ENCODE measurements around the gene CDC42SE2.

GRCh38 chr5:131406975-131407638, 143.3 kb downstream of the CDC42SE2 start:
- TF ChIP-seq, protein P1, sequence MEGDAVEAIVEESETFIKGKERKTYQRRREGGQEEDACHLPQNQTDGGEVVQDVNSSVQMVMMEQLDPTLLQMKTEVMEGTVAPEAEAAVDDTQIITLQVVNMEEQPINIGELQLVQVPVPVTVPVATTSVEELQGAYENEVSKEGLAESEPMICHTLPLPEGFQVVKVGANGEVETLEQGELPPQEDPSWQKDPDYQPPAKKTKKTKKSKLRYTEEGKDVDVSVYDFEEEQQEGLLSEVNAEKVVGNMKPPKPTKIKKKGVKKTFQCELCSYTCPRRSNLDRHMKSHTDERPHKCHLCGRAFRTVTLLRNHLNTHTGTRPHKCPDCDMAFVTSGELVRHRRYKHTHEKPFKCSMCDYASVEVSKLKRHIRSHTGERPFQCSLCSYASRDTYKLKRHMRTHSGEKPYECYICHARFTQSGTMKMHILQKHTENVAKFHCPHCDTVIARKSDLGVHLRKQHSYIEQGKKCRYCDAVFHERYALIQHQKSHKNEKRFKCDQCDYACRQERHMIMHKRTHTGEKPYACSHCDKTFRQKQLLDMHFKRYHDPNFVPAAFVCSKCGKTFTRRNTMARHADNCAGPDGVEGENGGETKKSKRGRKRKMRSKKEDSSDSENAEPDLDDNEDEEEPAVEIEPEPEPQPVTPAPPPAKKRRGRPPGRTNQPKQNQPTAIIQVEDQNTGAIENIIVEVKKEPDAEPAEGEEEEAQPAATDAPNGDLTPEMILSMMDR (conservative IDR thresholded peaks at IDR 0.05): no peak
- no peak for TF ChIP-seq EZH2 (IDR thresholded peaks at IDR 0.05; ENCODE audit: low read depth)

All from PC-9 (cell line).